PC-9 (cell line): ENCODE measurements around the gene TEX30. TPM values are rescaled to one million over a fixed set of nuclear protein-coding genes. Genes with fewer than 3 reads are reported as not detected.

Experiments used
- Bru-seq: library from RNA; stranded (reverse); fragments of 400-500 nt; gene quantifications from one replicate; lab custom pipeline; 2021; lab: Mats Ljungman, UMichigan
- BruChase-seq, 2 experiments: library from RNA; stranded (reverse); fragments of 400-500 nt; gene quantifications; one replicate each; lab custom pipeline; 2021; lab: Mats Ljungman, UMichigan
- BruUV-seq: library from RNA; stranded (reverse); fragments of 400-500 nt; replicated peaks from 2 replicates; lab custom pipeline; 2021; lab: Mats Ljungman, UMichigan
- CTCF ChIA-PET: fragments of 300-600 bp; sonication (Branson Sonifier 250); formaldehyde crosslinking; loops from one replicate; lab custom pipeline; 2022; ENCODE audit warnings: antibody characterized with exemption; lab: Charles Lee
- POLR2A ChIA-PET: fragments of 300-600 bp; sonication (Branson Sonifier 250); formaldehyde crosslinking; loops from one replicate; lab custom pipeline; 2022; ENCODE audit warnings: antibody characterized with exemption; ENCODE audit not compliant: unreplicated experiment; lab: Charles Lee
- DNase-seq, 2 experiments: peaks; one replicate each; pipeline versions ENCODE4 v3.0.0 to v3.0.0-alpha.2; 2015 to 2022; ENCODE audit warnings: mixed read lengths in 1 of 2
- H2AFZ ChIP-seq: fragments of 200-600 bp; sonication (generic); 2 replicates; pipeline ENCODE4 v1.8.1; 2017; ENCODE audit warnings: antibody characterized with exemption
- H3F3A ChIP-seq: fragments of 200-600 bp; sonication (generic); 2 replicates; pipeline ENCODE4 v1.8.1; 2017; ENCODE audit warnings: antibody characterized with exemption, mild to moderate bottlenecking, low read depth; ENCODE audit not compliant: insufficient read depth
- H3K27ac ChIP-seq: fragments of 200-600 bp; sonication (generic); 2 replicates; pipeline ENCODE4 v1.6.1; 2016; ENCODE audit warnings: mixed run types
- H3K27me3 ChIP-seq: fragments of 200-600 bp; sonication (generic); 2 replicates; pipeline ENCODE4 v1.6.1; 2016; ENCODE audit warnings: low read depth, mixed run types; ENCODE audit not compliant: insufficient read depth
- H3K36me3 ChIP-seq: fragments of 200-600 bp; sonication (generic); 2 replicates; pipeline ENCODE4 v1.6.1; 2016; ENCODE audit warnings: low read depth, mixed run types
- H3K4me1 ChIP-seq: fragments of 200-600 bp; sonication (generic); replicated peaks from 2 replicates; pipeline ENCODE4 v1.6.1; 2016; ENCODE audit warnings: mixed run types; ENCODE audit not compliant: insufficient read depth
- H3K4me2 ChIP-seq: fragments of 200-600 bp; sonication (generic); 2 replicates; pipeline ENCODE4 v1.6.1; 2017; ENCODE audit warnings: mixed run types
- H3K4me3 ChIP-seq: fragments of 200-600 bp; sonication (generic); 2 replicates; pipeline ENCODE4 v1.6.1; 2016; ENCODE audit warnings: mixed run types
- H3K79me2 ChIP-seq: fragments of 200-600 bp; sonication (generic); 2 replicates; pipeline ENCODE4 v1.6.1; 2017; ENCODE audit warnings: low read depth, mixed run types
- H3K9me2 ChIP-seq: fragments of 200-600 bp; sonication (generic); 2 replicates; pipeline ENCODE4 v1.8.1; 2017; ENCODE audit warnings: mild to moderate bottlenecking; ENCODE audit not compliant: insufficient read depth
- H3K9me3 ChIP-seq: fragments of 200-600 bp; sonication (generic); 2 replicates; pipeline ENCODE4 v1.8.1; 2016; ENCODE audit warnings: low read depth; ENCODE audit not compliant: insufficient read depth
- H4K20me1 ChIP-seq: fragments of 200-600 bp; sonication (generic); 2 replicates; pipeline ENCODE4 v1.8.1; 2017; ENCODE audit not compliant: insufficient read depth
- CTCF ChIP-seq: fragments of 200-600 bp; sonication (generic); conservative IDR thresholded peaks from 2 replicates; pipeline ENCODE4 v1.6.1; 2017; ENCODE audit warnings: mixed run types, antibody characterized with exemption, mild to moderate bottlenecking, moderate library complexity
- EZH2 ChIP-seq: fragments of 200-600 bp; sonication (generic); IDR thresholded peaks from 2 replicates; pipeline ENCODE4 v1.8.0; 2017; ENCODE audit warnings: antibody characterized with exemption, low read depth
- intact Hi-C: fragments of 100-400 bp; cut with micrococcal nuclease; formaldehyde crosslinking; loops from one replicate; pipeline ENCODE4 v1.10.0; 2022; ENCODE audit not compliant: unreplicated experiment
- long read RNA-seq: library from polyadenylated mRNA; stranded (forward); transcript quantifications from one replicate; pipeline ENCODE4 v2.0.0, GENCODE V29; 2022
- total RNA-seq: library from RNA; stranded (reverse); gene quantifications from 2 replicates; pipeline ENCODE4 v1.2.3, GENCODE V29; 2021

The TEX30 gene
- total RNA-seq (9.3 and 13.1 TPM in 2 replicates), Bru-seq, nascent RNA (percentile 62 among the genes with signal in this experiment), BruChase-seq, experiment 1, labeled RNA remaining after a 2-hour chase (percentile 60 among the genes with signal in this experiment), BruChase-seq, experiment 2, labeled RNA remaining after a 6-hour chase (percentile 77 among the genes with signal in this experiment)
- long read RNA-seq, transcript TEX30-206 (6 exons, 1,165 nt) = major isoform, 24 of 36 reads
- long read RNA-seq, transcript TEX30-202 (5 exons, 1,038 nt) = minor isoform, 9 of 36 reads
- long read RNA-seq, partial matches to known transcripts = 1 of 36 reads
- long read RNA-seq, other reads (novel, unspliced or antisense) = 0 of 36 reads

DNA sequence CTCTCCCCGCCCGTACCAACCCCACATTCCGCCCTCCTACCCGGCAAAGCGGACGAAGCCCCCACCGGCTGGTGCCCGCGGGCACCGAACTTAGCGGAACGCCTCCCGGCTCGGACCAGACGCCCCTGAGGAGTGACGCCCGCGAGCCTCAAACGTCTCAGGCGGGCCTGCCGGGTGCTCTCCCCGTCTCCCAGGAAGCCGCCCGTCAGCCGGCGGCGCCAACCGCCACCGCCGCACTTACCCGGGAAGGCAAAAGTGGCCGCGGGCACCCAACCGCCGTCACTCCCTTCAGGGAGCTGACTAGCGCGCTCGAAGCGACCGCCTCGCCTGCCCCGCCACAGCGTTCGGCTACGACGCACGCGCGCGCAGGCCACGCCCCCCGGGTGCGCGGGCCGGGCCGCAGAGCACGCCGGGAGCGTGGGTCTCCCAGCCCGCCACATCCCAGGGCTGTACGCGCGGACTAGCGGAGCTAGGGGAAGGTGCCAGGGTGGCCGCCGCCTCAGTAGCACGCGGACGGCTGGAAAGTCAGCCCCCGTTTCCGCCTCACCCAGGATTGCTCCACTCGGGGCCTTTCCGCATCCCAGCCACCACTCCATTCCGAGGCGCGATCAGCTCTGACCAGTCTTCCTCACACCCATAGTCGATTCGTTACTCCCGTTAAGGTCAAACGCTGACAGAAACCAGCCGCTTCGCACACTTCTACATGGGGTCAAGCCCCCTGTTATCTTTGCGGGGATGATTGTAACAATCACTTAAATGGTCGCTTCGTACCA, at the start of gene TEX30:
Gene TEX30, minus strand, starts transcription at position 346 of the 773 bp plus-strand sequence. CDS start 3,760 bp downstream, outside the sequence.
- H3K4me2 ChIP-seq = peak within 1 kb of the TSS; percentile 73
- H3K27ac ChIP-seq = 0 out of 2 replicates have a peak within 1 kb of the TSS, but pooled peaks have one; percentile 4
- BruUV-seq = no TSS peak
- peaks cover 11% of the 10 kb centered on the region for H3K4me1 ChIP-seq
- peak within 1 kb of the TSS; percentile 96 for H2AFZ ChIP-seq
- ChIA-PET CTCF (interaction anchor here (0.5 to 0.7 kb wide), 3 partner anchors 22 to 683 kb away, joined by 3 to 6 read pairs (median 3); no protein-coding TSS in a partner anchor), POLR2A (interaction anchor here (0.7 to 1.1 kb wide), 3 partner anchors 178 to 1569 kb away, joined by 3 to 5 read pairs (median 3); no protein-coding TSS in a partner anchor)
- no peaks in the 10 kb centered on the region for H3K36me3 ChIP-seq
- H3F3A ChIP-seq = no peaks in the 10 kb centered on the region; the same call in 1 of the 2 replicates
- no peaks in the 10 kb centered on the region for H3K9me2 ChIP-seq
- TF ChIP-seq EZH2 (no peak), CTCF (no peak)
- peaks cover 15% of the 10 kb centered on the region for H3K79me2 ChIP-seq
- intact Hi-C loops = loop anchor here (2.0 to 5.0 kb wide), 3 partner anchors 27 to 176 kb away; partner anchors contain the start of genes ERCC5 and TPP2
- peak; percentile 64 to 88 for DNase-seq
- H4K20me1 ChIP-seq = no peaks in the 10 kb centered on the region
- H3K4me3 ChIP-seq = peak within 1 kb of the TSS; percentile 84
- H3K27me3 ChIP-seq = no peaks in the 10 kb centered on the region
- H3K9me3 ChIP-seq = no peaks in the 10 kb centered on the region

DNA sequence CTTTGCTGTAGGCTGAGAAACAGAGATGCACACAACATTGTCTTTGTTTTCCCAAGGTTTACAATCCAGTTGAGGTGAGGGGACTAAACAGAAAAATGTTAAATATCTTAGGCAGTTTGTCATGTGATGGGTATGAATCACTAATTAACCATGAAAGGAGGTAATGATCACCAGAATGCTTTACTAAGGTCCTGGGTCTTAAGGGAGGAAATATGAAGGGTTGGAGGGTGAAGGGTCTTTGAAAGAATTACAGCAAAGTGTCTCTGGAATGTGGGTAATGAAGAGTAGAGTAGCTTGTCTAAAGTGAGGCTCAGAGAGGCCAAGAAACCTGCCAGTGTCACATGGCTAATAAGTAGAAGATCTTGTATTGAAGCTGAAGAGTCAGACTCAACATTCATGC, 44.3 kb upstream of the TEX30 start:
- CTCF ChIA-PET = no interaction called here
- no peak for TF ChIP-seq CTCF
- TF ChIP-seq EZH2 = no peak
- H2AFZ ChIP-seq = no peak overlapping the region
- no peaks in the 10 kb centered on the region for H3K27me3 ChIP-seq
- 0 out of 2 replicates have a peak, but pooled peaks cover 4% of the 10 kb centered on the region for H4K20me1 ChIP-seq
- no peak overlapping the region for H3K4me3 ChIP-seq
- H3K9me3 ChIP-seq = no peaks in the 10 kb centered on the region
- 0 out of 2 replicates have a peak, but pooled peaks cover 10% of the 10 kb centered on the region for H3K36me3 ChIP-seq
- no peaks in the 10 kb centered on the region; the same call in 1 of the 2 replicates for H3K79me2 ChIP-seq
- POLR2A ChIA-PET = no interaction called here
- no peak overlapping the region for H3K4me2 ChIP-seq
- H3K4me1 ChIP-seq = no peaks in the 10 kb centered on the region
- no peak for DNase-seq
- no peak overlapping the region for H3K27ac ChIP-seq
- no TSS peak for BruUV-seq
- H3K9me2 ChIP-seq = no peaks in the 10 kb centered on the region
- no peaks in the 10 kb centered on the region for H3F3A ChIP-seq
- intact Hi-C loops = no loop called here

DNA sequence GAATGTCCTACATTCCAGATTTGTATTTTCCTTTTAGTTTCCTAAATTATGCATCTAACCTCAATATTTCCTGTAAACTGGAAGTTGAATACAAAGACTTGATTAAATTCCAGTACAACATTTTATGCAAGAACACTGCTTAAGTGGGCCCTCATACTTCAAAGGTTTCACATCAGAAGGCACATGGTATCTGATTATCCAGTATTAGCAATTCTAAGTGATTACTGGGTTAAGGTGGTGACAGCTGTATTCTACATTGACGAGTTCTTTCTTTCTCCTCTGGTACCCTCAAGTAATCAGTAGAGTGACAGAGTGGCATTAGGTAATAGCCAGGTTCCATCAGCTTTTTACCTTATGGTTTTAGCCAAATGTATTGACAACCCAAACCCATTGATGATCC, 43.7 kb upstream of the TEX30 start:
- H4K20me1 ChIP-seq = 0 out of 2 replicates have a peak, but pooled peaks cover 4% of the 10 kb centered on the region
- no peak for TF ChIP-seq EZH2
- TF ChIP-seq CTCF = no peak
- no peaks in the 10 kb centered on the region for H3K9me2 ChIP-seq
- H3K27me3 ChIP-seq = no peaks in the 10 kb centered on the region
- 0 out of 2 replicates have a peak, but pooled peaks cover 10% of the 10 kb centered on the region for H3K36me3 ChIP-seq
- DNase-seq = no peak
- H3K9me3 ChIP-seq = no peaks in the 10 kb centered on the region
- ChIA-PET CTCF (no interaction called here), POLR2A (no interaction called here)
- H3K27ac ChIP-seq = no peak overlapping the region
- intact Hi-C loops = no loop called here
- BruUV-seq = no TSS peak
- no peak overlapping the region for H2AFZ ChIP-seq
- no peak overlapping the region for H3K4me3 ChIP-seq
- H3K79me2 ChIP-seq = no peaks in the 10 kb centered on the region; the same call in 1 of the 2 replicates
- no peaks in the 10 kb centered on the region for H3F3A ChIP-seq
- no peaks in the 10 kb centered on the region for H3K4me1 ChIP-seq
- no peak overlapping the region for H3K4me2 ChIP-seq
